GM19455 (cell line): ENCODE data around the gene ZNF862.
A peak's percentile ranks its signal among the peaks of the same experiment; 100 is the strongest.

Source experiments
- ATAC-seq: cut with Tn5 transposase; IDR thresholded peaks from one replicate; pipeline ENCODE4 v1.9.1; 2021; ENCODE audit not compliant: unreplicated experiment

The ZNF862 gene

DNA sequence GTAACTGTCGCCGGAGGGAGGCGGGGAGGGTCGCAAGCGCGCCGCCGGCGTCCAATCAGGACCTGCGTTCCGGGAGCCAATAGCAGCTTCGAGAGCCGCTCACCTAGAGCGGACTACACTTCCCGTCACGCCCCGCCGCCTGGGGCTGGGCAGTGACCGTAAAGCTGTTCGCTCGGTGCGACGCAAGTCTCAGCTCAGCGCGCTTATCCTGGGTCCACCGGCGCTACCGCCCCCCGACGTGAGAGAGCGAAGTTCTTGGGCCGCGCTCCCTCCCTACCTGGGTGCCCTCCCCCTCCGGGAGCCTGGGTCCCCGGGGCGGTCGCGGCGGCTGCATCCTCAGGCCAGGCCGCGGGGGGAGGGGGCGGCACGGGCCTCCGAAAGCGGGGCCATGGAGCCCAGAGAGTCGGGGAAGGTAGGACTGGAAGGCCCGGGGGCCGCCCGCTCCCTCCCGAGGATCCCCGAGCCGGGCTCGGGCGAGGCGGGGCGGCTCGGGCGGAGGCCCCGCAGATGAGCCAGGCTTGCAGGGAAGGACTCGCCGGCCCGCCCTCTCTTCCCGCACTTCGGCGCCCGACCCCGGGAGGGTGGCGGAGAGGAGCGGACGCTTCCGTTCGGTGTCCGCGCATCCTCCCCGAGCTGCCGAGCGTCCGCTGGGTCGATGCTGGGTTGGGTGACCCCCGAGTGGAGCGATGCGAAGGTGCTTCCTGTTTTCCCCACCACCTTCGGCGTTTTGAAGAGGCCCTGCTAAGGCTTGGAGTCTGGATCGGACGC lies at the start of gene ZNF862:
Gene ZNF862 (plus strand): TSS at position 152 of the 768 bp plus-strand sequence. CDS start 237 bp downstream, at position 389.
- peak; percentile 96 for ATAC-seq

GRCh38 chr7:149789101-149789500 lies 49.1 kb upstream of the ZNF862 start:
- ATAC-seq = no peak

DNA sequence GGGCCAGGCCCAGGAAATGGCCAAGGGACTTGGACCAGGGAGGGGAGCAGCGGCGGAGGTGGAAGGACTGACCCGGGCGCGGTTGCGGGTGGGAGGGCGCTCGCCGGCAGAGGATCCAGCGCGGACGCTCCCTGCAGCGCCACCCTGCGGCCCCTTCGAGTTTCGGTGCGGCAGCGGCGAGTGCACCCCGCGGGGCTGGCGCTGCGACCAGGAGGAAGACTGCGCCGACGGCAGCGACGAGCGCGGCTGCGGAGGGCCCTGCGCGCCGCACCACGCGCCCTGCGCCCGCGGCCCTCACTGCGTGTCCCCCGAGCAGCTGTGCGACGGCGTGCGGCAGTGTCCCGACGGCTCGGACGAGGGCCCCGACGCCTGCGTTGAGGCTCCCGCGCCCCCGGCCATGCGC lies 48.0 kb upstream of the ZNF862 start:
- ATAC-seq = no peak

GRCh38 chr7:149790754-149791360 lies 47.3 kb upstream of the ZNF862 start:
- ATAC-seq = no peak

GRCh38 chr7:149791411-149792219 lies 46.6 kb upstream of the ZNF862 start:
- no peak for ATAC-seq

DNA sequence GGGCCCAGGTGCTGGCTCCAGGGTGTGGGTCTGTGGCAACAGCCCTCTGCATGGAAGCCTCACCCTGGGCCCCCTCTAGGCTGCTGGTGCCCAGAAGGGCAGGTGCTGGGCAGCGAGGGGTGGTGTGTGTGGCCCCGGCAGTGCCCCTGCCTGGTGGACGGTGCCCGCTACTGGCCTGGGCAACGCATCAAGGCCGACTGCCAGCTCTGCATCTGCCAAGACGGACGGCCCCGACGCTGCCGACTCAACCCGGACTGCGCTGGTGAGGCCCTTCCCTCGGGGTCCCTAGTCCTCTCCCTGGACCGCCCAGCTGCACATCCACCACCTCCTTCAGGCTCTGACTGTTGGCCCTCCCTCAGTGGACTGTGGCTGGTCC lies 46.0 kb upstream of the ZNF862 start:
- ATAC-seq = no peak

GRCh38 chr7:149793261-149793660 lies 44.9 kb upstream of the ZNF862 start:
- no peak for ATAC-seq

- ATAC-seq = no peak
Measured at GRCh38 chr7:149794661-149795060, 43.5 kb upstream of the ZNF862 start.

GRCh38 chr7:149795126-149795525 lies 43.0 kb upstream of the ZNF862 start:
- ATAC-seq = no peak

GRCh38 chr7:149796287-149796860 lies 41.8 kb upstream of the ZNF862 start:
- no peak for ATAC-seq

- ATAC-seq = no peak
Measured at GRCh38 chr7:149797771-149798170, 40.4 kb upstream of the ZNF862 start.

GRCh38 chr7:149799397-149800168 lies 38.6 kb upstream of the ZNF862 start:
- ATAC-seq = no peak

DNA sequence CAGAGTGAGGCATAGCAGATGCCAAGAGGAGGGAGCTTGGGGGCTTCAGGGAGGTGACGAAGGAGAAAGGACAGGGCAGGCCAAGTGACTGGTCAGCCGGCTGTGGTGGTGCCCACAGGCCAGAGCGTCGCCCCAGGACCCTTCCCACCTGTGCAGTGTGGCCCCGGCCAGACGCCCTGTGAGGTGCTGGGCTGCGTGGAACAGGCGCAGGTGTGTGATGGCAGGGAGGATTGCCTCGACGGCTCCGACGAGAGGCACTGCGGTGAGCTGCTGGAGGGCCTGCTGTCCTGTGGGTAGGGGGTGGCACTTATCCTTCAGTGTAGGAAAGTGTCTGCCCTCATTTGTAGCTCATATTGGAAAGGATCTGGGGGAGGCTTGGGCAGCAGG lies 38.0 kb upstream of the ZNF862 start:
- ATAC-seq = no peak

DNA sequence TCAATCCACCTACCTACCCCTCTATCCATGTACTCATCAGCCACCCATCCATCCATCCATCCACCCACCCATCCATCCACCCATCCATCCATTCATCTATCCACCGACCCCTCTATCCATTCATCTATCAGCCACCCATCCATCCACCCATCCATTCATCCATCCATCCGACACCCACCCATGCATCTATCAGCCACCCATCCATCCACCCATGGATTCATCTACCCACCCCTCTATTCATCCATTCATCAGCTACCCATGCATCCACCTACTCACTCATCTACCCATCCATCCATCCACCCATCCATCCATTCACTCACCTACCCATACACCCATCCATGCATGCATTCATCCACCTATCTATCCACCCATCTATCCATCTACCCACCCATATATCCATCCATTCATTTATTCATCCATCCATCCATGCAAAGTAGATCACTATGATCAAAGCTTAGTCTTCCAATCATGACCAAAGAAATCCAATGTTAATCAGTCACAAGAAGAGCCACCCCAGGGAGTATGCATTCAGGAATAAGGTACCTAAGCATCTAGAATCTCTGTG lies 37.1 kb upstream of the ZNF862 start:
- no peak for ATAC-seq

DNA sequence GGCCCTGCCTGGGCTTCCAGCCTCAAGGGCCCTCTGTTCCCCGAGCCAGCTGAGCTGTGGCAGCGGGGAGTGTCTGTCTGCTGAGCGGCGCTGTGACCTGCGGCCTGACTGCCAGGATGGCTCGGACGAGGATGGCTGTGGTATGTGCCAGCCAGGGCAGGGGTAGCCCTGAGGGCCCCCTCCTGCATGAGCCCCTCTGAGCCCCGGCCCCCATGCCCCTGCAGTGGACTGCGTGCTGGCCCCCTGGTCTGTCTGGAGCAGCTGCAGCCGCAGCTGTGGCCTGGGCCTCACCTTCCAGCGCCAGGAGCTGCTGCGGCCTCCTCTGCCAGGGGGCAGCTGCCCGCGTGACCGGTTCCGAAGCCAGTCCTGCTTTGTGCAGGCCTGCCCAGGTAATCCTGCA lies 36.4 kb upstream of the ZNF862 start:
- no peak for ATAC-seq

DNA sequence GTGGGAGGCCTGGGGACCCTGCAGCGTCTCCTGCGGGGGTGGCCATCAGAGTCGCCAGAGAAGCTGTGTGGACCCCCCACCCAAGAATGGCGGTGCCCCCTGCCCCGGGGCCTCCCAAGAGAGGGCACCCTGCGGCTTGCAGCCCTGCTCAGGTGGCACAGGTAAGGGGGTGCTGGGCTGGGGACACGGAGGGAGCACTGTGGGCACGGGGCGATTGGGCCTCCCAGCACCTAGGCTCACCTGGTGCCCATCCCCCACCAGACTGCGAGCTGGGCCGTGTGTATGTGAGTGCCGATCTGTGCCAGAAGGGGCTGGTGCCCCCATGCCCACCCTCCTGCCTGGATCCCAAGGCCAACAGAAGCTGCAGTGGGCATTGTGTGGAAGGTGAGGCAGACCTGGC lies 35.2 kb upstream of the ZNF862 start:
- ATAC-seq = no peak

DNA sequence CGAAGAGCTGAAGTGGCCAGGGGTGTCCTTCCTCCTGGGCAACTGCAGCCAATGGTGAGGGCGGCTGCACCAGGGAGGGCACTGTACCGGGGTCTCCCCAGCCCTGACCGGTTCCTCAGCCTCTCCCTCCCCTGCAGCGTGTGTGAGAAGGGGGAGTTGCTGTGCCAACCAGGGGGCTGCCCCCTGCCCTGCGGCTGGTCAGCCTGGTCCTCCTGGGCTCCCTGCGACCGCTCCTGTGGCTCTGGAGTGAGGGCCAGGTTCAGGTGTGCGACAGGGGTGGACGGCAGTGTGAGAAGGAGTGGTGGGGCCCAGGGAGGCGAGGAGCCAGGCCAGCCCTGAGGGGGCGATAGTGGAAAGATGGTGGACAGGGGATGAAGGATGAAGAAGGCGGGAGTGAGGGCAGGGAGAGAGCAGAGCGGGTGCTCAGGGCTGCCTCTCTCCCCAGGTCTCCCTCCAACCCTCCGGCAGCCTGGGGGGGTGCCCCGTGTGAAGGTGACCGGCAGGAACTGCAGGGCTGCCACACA lies 34.6 kb upstream of the ZNF862 start:
- no peak for ATAC-seq

DNA sequence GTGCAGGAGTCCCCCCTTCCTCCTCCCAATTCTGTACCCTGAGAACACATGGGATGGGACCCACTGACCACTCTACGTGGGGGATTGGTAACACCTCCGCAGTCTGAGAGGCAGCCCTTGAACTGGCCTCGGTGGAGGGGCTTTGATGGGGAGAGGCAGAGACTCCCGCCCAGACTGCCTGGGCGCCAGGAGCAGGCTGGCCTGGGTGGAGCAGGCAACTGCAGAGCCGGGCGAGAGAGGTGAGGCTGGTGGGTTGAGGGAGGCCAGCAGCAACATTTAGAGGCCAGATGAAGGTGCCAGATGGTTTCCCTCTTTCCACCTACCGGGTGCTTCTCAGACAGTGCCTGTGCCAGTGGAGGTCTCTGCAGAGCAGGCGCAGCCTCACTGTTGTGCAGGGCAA lies 34.1 kb upstream of the ZNF862 start:
- ATAC-seq = no peak

DNA sequence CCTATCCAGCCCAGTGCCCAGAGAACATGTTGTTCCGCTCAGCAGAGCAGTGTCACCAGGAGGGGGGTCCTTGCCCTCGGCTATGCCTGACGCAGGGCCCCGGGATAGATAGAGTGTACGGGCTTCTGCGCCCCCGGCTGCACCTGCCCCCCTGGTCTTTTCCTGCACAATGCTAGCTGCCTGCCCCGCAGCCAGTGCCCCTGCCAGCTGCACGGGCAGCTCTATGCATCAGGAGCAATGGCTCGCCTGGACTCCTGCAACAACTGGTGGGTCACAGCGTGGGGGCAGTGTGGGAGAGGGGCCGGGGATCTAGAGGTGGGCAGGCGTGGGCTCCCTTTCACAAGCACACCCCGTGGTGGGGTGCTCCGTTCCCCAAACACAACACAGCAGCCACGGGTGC lies 31.4 kb upstream of the ZNF862 start:
- no peak for ATAC-seq

DNA sequence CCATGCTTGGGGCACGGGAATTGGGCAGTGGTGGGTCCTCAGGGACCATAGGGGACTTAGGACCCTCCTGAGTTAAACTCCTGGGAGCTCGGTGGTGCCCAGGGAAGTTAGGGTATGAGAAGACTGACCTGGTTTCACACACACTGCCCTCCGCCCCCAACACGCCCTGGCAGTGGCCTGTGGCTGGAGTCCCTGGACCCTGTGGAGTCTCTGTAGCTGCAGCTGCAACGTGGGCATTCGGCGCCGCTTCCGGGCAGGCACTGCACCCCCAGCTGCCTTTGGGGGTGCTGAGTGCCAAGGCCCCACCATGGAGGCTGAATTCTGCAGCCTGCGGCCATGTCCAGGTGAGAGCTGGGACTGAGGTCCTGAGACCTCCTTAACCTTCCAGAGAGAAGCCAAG lies 29.9 kb upstream of the ZNF862 start:
- ATAC-seq = no peak
